ENCODE data around the gene LHFPL3.

GRCh38 chr7:104901240-104901619, 572.8 kb downstream of the LHFPL3 start:
- TF ChIP-seq POLR2A (IDR thresholded peaks at IDR 0.05; ENCODE audit: extremely low read depth, insufficient read length) (no peak), CTCF (IDR thresholded peaks at IDR 0.05; ENCODE audit: low read depth, low read length) (no peak), MYC (IDR thresholded peaks at IDR 0.05; ENCODE audit: low read depth, low read length) (no peak)
- TF ChIP-seq, protein P1, sequence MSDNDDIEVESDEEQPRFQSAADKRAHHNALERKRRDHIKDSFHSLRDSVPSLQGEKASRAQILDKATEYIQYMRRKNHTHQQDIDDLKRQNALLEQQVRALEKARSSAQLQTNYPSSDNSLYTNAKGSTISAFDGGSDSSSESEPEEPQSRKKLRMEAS (IDR thresholded peaks at IDR 0.05; ENCODE audit: low read depth, low read length) = no peak
